ENCODE data around the gene RGS11.

RGS11 gene

DNA sequence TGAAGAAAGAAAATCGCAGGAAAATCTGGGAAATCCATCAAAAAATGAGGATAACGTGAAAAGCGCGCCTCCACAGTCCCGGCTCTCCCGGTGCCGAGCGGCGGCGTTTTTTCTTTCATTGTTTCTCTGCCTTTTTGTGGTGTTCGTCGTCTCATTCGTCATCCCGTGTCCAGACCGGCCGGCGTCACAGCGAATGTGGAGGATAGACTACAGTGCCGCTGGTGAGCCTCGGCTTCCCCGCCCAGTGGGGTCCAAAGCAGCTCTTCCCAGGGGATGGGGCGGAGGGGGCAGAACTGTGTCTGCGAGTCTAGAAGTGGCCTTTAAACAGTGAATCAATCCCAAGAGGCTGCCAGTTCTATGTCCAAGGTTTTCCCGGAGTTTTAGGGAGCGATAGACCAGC is 21.3 kb downstream of the RGS11 start:
- Histone ChIP-seq H3K9ac (ENCODE audit: low read length) (no peak overlapping the region), H3K4me1 (ENCODE audit: control insufficient read depth, insufficient read depth, low read length) (no peaks in the 10 kb centered on the region), H3K36me3 (ENCODE audit: control insufficient read depth, insufficient read depth, low read length, severe bottlenecking) (peaks cover 50% of the 10 kb centered on the region), H3K27me3 (replicated peaks; ENCODE audit: control insufficient read depth, insufficient read depth, low read length) (no peaks in the 10 kb centered on the region), H3K4me3 (ENCODE audit: low read length) (no peak overlapping the region), H3K9me3 (ENCODE audit: control insufficient read depth, low read length) (no peaks in the 10 kb centered on the region)
- no peak for DNase-seq (ENCODE audit: low read depth)

DNA sequence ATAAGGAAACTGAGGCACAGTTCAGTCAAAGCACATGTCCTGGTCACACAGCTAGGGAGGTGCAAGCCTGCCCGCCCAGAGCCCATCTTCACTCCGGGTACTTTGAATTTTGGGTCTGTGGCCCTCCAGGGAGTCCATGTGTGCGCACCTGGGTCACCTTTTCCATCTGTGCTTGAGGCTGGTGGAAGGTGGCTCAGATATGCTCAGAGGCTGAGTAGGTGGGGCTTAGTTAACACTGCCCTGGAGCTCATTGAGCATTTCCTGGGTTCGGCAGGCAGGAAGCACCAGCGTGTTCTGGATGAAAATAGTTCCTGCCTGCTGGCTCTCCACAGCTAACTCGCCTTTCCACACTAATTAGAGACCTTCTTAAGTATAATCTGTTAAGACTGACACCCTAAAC is 21.9 kb downstream of the RGS11 start:
- Histone ChIP-seq H3K4me1 (ENCODE audit: control insufficient read depth, insufficient read depth, low read length) (no peaks in the 10 kb centered on the region), H3K36me3 (ENCODE audit: control insufficient read depth, insufficient read depth, low read length, severe bottlenecking) (peaks cover 47% of the 10 kb centered on the region)
- DNase-seq (ENCODE audit: low read depth), result no peak

DNA sequence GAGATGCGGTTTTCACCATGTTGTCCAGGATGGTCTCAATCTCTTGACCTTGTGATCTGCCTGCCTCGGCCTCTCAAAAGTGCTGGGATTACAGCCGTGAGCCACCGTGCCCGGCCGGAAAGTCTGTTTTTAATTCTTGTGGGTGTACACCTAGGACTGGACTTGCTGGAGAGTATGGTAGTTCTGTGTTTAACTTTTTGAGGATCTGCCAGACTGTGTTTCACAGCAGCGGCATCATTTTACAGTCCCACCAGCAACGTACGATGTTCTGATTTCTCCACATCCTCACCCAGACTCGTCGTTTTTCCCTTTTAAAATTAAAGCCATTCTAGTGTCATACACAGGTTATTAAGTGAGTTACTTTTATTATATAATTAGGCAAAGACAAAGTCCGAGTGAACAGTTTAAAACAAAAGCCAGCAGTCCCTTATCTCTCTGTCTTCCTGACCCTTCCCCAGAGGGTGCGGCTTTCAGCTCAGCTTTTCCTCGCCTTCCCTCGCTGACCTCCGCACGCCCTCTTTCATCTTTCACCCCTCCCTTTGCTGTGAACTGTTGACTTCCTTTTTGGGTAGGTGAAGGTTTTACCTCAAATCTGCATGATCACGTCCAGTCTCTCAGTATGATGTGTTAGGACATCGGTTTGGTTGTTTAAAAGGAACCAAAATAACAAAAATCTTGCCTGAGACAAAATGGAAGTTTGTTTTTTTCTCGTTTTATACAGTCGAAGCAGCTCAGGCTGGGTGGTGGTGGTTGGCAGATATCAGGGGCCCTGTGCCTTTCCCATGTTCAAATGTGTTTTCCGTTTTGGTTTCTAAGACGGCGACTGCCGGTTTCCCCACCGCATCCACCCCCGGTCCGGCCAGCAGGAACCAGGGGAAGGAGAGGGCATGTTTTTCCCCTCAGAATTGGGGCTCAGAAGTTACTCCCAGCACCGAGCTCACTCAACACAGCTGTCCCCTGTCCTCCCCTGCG is 23.1 kb downstream of the RGS11 start:
- Histone ChIP-seq H3K36me3 (ENCODE audit: control insufficient read depth, insufficient read depth, low read length, severe bottlenecking) (peaks cover 47% of the 10 kb centered on the region), H3K9ac (ENCODE audit: low read length) (no peak overlapping the region), H3K4me1 (ENCODE audit: control insufficient read depth, insufficient read depth, low read length) (no peaks in the 10 kb centered on the region), H3K27me3 (replicated peaks; ENCODE audit: control insufficient read depth, insufficient read depth, low read length) (no peaks in the 10 kb centered on the region), H3K4me3 (ENCODE audit: low read length) (no peak overlapping the region), H3K9me3 (ENCODE audit: control insufficient read depth, low read length) (no peaks in the 10 kb centered on the region)
- no peak for DNase-seq (ENCODE audit: low read depth)

More for the DNA sequence above, 21.9 kb downstream of the RGS11 start:
- Histone ChIP-seq H3K9me3 (ENCODE audit: control insufficient read depth, low read length) (no peaks in the 10 kb centered on the region), H3K27me3 (replicated peaks; ENCODE audit: control insufficient read depth, insufficient read depth, low read length) (no peaks in the 10 kb centered on the region), H3K9ac (ENCODE audit: low read length) (no peak overlapping the region), H3K4me3 (ENCODE audit: low read length) (no peak overlapping the region)

DNA sequence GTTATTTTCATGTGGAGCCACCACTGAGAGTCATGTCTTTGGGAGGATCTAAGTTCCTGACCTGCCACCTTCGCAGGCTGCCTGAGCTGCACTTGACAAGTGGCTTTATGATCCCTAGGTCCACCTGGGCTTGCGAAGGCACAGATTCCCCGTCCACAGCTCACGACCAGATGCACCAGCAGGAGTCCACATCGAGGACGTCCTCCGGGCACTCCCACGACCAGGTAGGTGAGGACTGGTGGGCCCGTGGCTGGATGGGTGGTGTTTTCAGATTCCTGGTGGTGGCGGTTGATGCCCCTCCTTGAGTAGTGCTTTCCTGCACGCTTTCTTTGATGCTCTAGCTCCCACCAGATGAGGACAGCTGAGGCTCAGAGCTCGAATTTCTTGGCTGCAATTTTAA is 26.3 kb downstream of the RGS11 start:
- Histone ChIP-seq H3K9me3 (ENCODE audit: control insufficient read depth, low read length) (no peaks in the 10 kb centered on the region), H3K27me3 (replicated peaks; ENCODE audit: control insufficient read depth, insufficient read depth, low read length) (no peaks in the 10 kb centered on the region), H3K36me3 (ENCODE audit: control insufficient read depth, insufficient read depth, low read length, severe bottlenecking) (peaks cover 34% of the 10 kb centered on the region), H3K4me1 (ENCODE audit: control insufficient read depth, insufficient read depth, low read length) (peaks cover under 1% of the 10 kb centered on the region), H3K9ac (ENCODE audit: low read length) (no peak overlapping the region), H3K4me3 (ENCODE audit: low read length) (no peak overlapping the region)
- no peak for DNase-seq (ENCODE audit: low read depth)

DNA sequence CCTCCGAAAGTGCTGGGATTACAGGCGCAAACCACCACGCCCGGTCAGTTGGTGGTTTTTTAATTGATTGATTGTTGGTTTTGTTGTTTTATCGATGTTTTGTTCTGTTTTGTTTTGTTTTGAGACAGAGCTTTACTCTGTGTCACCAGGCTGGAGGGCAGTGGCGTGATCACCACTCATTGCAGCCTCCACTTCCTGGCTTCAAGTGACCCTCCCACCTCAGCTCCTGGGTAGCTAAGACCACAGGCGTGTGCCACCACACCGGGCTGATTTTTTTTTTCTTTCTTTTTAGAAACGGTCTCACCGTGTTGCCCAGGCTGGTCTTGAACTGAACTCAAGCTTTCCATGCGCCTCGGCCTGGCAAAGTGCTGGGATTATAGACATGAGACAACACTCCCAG is 28.7 kb downstream of the RGS11 start:
- no peaks in the 10 kb centered on the region for H3K9me3 ChIP-seq (ENCODE audit: control insufficient read depth, low read length)
- peaks cover 16% of the 10 kb centered on the region for H3K36me3 ChIP-seq (ENCODE audit: control insufficient read depth, insufficient read depth, low read length, severe bottlenecking)
- H3K9ac ChIP-seq (ENCODE audit: low read length), result no peak overlapping the region
- H3K27me3 ChIP-seq (replicated peaks; ENCODE audit: control insufficient read depth, insufficient read depth, low read length), result no peaks in the 10 kb centered on the region
- no peak overlapping the region for H3K4me3 ChIP-seq (ENCODE audit: low read length)
- peaks cover 4% of the 10 kb centered on the region for H3K4me1 ChIP-seq (ENCODE audit: control insufficient read depth, insufficient read depth, low read length)
- no peak for DNase-seq (ENCODE audit: low read depth)

DNA sequence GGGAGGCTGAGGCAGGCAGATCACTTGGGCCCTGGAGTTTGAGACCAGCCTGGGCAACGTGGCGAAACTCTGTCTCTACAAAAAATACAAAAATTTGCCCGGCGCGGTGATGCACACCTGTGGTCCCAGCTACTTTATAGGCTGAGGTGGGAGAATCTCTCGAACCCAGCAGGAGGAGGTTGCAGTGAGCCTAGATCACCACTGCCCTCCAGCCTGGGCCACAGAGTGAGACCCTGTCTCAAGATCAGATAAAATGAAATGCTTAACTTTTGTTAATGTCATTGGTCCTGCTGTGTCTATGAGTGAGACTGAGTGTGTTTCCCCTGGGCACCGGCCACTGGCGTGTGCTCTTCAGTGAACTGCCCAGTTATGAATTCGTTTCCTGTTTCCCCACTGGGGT is 30.6 kb downstream of the RGS11 start:
- DNase-seq (ENCODE audit: low read depth), result no peak
- H3K4me1 ChIP-seq (ENCODE audit: control insufficient read depth, insufficient read depth, low read length), result peaks cover 9% of the 10 kb centered on the region
- H3K36me3 ChIP-seq (ENCODE audit: control insufficient read depth, insufficient read depth, low read length, severe bottlenecking), result peaks cover 10% of the 10 kb centered on the region
- H3K4me3 ChIP-seq (ENCODE audit: low read length), result no peak overlapping the region
- H3K27me3 ChIP-seq (replicated peaks; ENCODE audit: control insufficient read depth, insufficient read depth, low read length), result no peaks in the 10 kb centered on the region
- H3K9ac ChIP-seq (ENCODE audit: low read length), result no peak overlapping the region
- H3K9me3 ChIP-seq (ENCODE audit: control insufficient read depth, low read length), result no peaks in the 10 kb centered on the region

DNA sequence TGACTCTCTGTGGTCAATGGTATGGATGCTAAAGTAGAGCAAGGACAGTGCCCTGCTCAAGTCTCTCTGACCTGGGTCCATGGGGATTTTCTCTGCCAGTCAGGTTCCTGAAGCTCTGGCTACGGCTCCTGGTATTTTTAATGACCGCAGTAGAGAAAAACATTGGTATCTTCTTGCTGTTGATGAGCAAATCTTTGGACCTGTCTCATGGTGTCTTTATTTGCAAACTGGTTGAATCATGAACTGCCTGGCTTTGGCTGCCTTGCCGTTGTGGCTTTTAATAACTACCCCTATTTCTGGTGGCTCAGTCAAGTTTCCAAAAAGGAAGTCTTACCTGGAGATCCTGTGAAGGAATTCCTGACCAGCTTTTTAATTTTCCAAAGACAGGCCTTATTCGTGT is 32.4 kb downstream of the RGS11 start:
- no peak for DNase-seq (ENCODE audit: low read depth)
- Histone ChIP-seq H3K27me3 (replicated peaks; ENCODE audit: control insufficient read depth, insufficient read depth, low read length) (no peaks in the 10 kb centered on the region), H3K4me3 (ENCODE audit: low read length) (no peak overlapping the region), H3K4me1 (ENCODE audit: control insufficient read depth, insufficient read depth, low read length) (peaks cover 17% of the 10 kb centered on the region), H3K9me3 (ENCODE audit: control insufficient read depth, low read length) (no peaks in the 10 kb centered on the region), H3K9ac (ENCODE audit: low read length) (no peak overlapping the region), H3K36me3 (ENCODE audit: control insufficient read depth, insufficient read depth, low read length, severe bottlenecking) (peaks cover 5% of the 10 kb centered on the region)

DNA sequence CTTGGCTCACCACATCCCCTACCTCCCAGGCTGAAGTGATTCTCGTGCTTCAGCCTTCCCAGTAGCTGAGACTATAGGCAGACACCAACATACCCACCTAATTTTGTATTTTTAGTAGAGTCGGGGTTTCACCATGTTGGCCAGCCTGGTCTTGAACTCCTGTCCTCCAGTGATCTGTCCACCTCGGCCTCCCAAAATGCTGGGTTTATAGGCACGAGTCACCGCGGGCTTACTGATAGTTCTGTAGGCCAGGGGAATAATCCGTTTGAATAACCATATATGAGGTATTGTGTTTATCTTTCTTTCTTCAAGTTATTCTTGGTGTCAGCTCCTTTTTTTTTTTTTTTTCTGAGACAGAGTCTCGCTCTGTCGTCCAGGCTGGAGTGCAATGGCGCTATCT is 33.5 kb downstream of the RGS11 start:
- Histone ChIP-seq H3K4me1 (ENCODE audit: control insufficient read depth, insufficient read depth, low read length) (peaks cover 17% of the 10 kb centered on the region), H3K36me3 (ENCODE audit: control insufficient read depth, insufficient read depth, low read length, severe bottlenecking) (peaks cover 5% of the 10 kb centered on the region), H3K9ac (ENCODE audit: low read length) (no peak overlapping the region), H3K27me3 (replicated peaks; ENCODE audit: control insufficient read depth, insufficient read depth, low read length) (no peaks in the 10 kb centered on the region), H3K4me3 (ENCODE audit: low read length) (no peak overlapping the region), H3K9me3 (ENCODE audit: control insufficient read depth, low read length) (no peaks in the 10 kb centered on the region)
- DNase-seq (ENCODE audit: low read depth), result no peak

DNA sequence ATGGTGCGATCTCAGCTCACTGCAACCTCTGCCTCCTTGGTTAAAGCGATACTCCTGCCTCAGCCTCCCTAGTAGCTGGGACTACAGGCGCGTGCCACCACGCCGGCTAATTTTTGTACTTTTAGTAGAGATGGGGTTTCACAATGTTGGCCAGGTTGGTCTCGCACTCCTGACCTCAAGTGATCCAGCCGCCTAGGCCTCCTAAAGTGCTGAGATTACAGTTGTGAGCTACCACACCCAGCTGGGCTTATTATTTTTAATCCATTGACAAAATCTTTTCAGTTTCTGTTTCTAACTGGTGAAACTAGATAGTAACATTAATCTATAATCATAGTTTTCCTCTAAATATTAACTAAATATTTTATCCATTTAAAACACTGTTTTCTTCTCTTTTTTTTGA is 35.2 kb downstream of the RGS11 start:
- no peak overlapping the region for H3K4me3 ChIP-seq (ENCODE audit: low read length)
- peaks cover 5% of the 10 kb centered on the region for H3K36me3 ChIP-seq (ENCODE audit: control insufficient read depth, insufficient read depth, low read length, severe bottlenecking)
- no peaks in the 10 kb centered on the region for H3K9me3 ChIP-seq (ENCODE audit: control insufficient read depth, low read length)
- peaks cover 17% of the 10 kb centered on the region for H3K4me1 ChIP-seq (ENCODE audit: control insufficient read depth, insufficient read depth, low read length)
- H3K9ac ChIP-seq (ENCODE audit: low read length), result no peak overlapping the region
- no peak for DNase-seq (ENCODE audit: low read depth)
- H3K27me3 ChIP-seq (replicated peaks; ENCODE audit: control insufficient read depth, insufficient read depth, low read length), result no peaks in the 10 kb centered on the region

DNA sequence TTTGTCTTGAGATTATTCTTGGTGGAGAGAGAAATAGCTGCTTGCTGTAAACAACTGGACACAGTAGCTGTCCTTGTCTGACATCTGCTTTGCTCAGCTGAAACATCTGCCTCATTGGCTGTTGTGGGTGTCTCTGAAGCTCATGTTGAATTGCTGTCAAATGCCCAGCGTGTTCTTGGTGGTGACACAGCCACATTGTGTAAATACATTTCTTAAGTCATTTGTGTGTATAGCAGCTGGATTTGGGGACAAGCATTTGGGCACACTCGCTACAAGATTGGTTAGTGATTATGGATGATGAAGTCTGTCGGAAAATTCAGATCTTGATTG is 35.8 kb downstream of the RGS11 start:
- H3K36me3 ChIP-seq (ENCODE audit: control insufficient read depth, insufficient read depth, low read length, severe bottlenecking), result peaks cover 5% of the 10 kb centered on the region
- peaks cover 17% of the 10 kb centered on the region for H3K4me1 ChIP-seq (ENCODE audit: control insufficient read depth, insufficient read depth, low read length)
- DNase-seq (ENCODE audit: low read depth), result no peak
- H3K4me3 ChIP-seq (ENCODE audit: low read length), result no peak overlapping the region
- H3K9ac ChIP-seq (ENCODE audit: low read length), result peak overlapping the region; percentile 17
- no peaks in the 10 kb centered on the region for H3K27me3 ChIP-seq (replicated peaks; ENCODE audit: control insufficient read depth, insufficient read depth, low read length)
- no peaks in the 10 kb centered on the region for H3K9me3 ChIP-seq (ENCODE audit: control insufficient read depth, low read length)

DNA sequence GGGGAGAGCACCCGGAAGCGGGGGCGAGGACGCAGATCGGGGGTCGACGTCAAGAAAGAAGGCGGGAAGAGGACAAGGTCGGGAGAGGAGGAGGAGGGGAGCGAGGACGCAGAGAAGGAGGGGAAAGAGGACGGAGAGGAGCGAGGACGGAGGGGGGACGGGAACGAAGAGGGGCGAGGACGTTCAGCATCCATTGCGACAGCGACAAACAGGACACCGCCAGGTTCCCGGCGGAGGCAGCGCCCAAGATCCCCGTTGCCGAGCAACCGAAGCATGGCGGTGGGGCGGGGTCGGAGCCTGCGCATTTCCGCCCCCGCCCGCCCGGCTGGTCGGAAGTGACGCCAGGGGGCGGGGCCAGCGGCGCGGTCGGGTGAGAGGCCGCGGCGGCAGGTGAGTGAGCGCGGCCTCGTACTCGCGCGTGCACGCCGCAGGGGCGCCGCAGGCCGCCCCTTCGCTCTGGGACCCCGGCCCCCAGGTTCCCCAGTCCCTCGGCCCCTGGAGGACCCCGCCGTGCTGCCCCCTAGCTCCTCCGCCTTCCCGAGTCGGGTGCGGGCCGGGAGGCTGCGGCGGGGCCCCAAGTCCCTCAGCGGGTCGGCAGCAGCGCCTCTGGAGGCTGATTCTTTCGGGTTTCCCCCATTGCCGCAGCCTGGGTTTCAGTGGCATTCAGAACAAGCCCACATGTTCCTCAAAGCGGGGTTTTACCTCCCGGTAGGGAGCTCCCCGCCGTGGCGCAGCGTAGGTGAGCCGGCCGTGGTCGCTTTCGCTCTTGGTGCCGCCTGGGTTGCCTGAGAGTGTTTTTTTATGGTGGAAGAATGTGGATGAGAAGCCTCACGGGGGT is 41.1 kb downstream of the RGS11 start, which contains the start of gene FAM234A:
Gene FAM234A, plus strand, starts transcription at position 354 of the 838 bp plus-strand sequence. CDS start 19,593 bp downstream, outside the sequence.
- peak within 1 kb of the TSS; percentile 97 for H3K9ac ChIP-seq (ENCODE audit: low read length)
- H3K4me1 ChIP-seq (ENCODE audit: control insufficient read depth, insufficient read depth, low read length), result peaks cover 3% of the 10 kb centered on the region
- DNase-seq (ENCODE audit: low read depth), result peak; percentile 99
- H3K9me3 ChIP-seq (ENCODE audit: control insufficient read depth, low read length), result no peaks in the 10 kb centered on the region
- no peaks in the 10 kb centered on the region for H3K36me3 ChIP-seq (ENCODE audit: control insufficient read depth, insufficient read depth, low read length, severe bottlenecking)
- H3K27me3 ChIP-seq (replicated peaks; ENCODE audit: control insufficient read depth, insufficient read depth, low read length), result no peaks in the 10 kb centered on the region
- H3K4me3 ChIP-seq (ENCODE audit: low read length), result peak within 1 kb of the TSS; percentile 97
